ENCODE results near the gene ZFP57. TPM values are rescaled to one million over a fixed set of nuclear protein-coding genes. Genes with fewer than 3 reads are reported as not detected.

The ZFP57 gene
- total RNA-seq, 1 experiment from 2014 or later = not detected

GRCh38 chr6:29667158-29667557, 13.8 kb downstream of the ZFP57 start:
- Mint-ChIP-seq H3K36me3 (ENCODE audit: insufficient read depth, unreplicated experiment) (no peaks in the 10 kb centered on the region), H3K27me3 (ENCODE audit: insufficient read depth, unreplicated experiment) (peaks cover 7% of the 10 kb centered on the region), H3K4me1 (ENCODE audit: low read depth, unreplicated experiment) (no peaks in the 10 kb centered on the region), H3K4me3 (ENCODE audit: unreplicated experiment) (no peak overlapping the region), H3K27ac (ENCODE audit: unreplicated experiment) (no peak overlapping the region), H3K9me3 (ENCODE audit: unreplicated experiment) (no peaks in the 10 kb centered on the region)
- Histone ChIP-seq H3K27me3 (replicated peaks; ENCODE audit: control insufficient read depth, insufficient read depth, low read length) (no peaks in the 10 kb centered on the region), H3K4me3 (ENCODE audit: low read depth, low read length) (no peak overlapping the region), H3K4me1 (no peaks in the 10 kb centered on the region), H3K9me3 (no peaks in the 10 kb centered on the region), H3K36me3 (ENCODE audit: control insufficient read depth, insufficient read depth, low read length) (no peaks in the 10 kb centered on the region)
- BruUV-seq (replicated peaks) = no TSS peak
- no peak for TF ChIP-seq CTCF (IDR thresholded peaks at IDR 0.05; ENCODE audit: insufficient read depth in 1 of 2, low read depth in 1 of 2, low read length in 1 of 2, severe bottlenecking in 1 of 2, unreplicated experiment in 1 of 2)
- ChIA-PET POLR2A (no interaction called here), CTCF (interaction anchor here (2.7 kb wide), 1 partner anchor 17 kb away, joined by 9 read pairs; no protein-coding TSS in a partner anchor)
- no peak for DNase-seq
- intact Hi-C loops (cut with micrococcal nuclease; ENCODE audit: unreplicated experiment) = no loop called here

- Mint-ChIP-seq H3K27me3 (ENCODE audit: insufficient read depth, unreplicated experiment) (peaks cover 7% of the 10 kb centered on the region), H3K4me3 (ENCODE audit: unreplicated experiment) (no peak overlapping the region), H3K4me1 (ENCODE audit: low read depth, unreplicated experiment) (no peaks in the 10 kb centered on the region), H3K9me3 (ENCODE audit: unreplicated experiment) (no peaks in the 10 kb centered on the region), H3K27ac (ENCODE audit: unreplicated experiment) (no peak overlapping the region), H3K36me3 (ENCODE audit: insufficient read depth, unreplicated experiment) (no peaks in the 10 kb centered on the region)
- Histone ChIP-seq H3K4me3 (ENCODE audit: low read depth, low read length) (no peak overlapping the region), H3K9me3 (no peaks in the 10 kb centered on the region), H3K36me3 (ENCODE audit: control insufficient read depth, insufficient read depth, low read length) (no peaks in the 10 kb centered on the region), H3K27me3 (replicated peaks; ENCODE audit: control insufficient read depth, insufficient read depth, low read length) (no peaks in the 10 kb centered on the region), H3K4me1 (no peaks in the 10 kb centered on the region)
- ChIA-PET POLR2A (no interaction called here), CTCF (interaction anchor here (0.5 to 2.7 kb wide), 2 partner anchors 15 to 17 kb away, joined by 5 to 9 read pairs; no protein-coding TSS in a partner anchor)
- intact Hi-C loops (cut with micrococcal nuclease; ENCODE audit: unreplicated experiment) = no loop called here
- DNase-seq = no peak
- TF ChIP-seq CTCF (IDR thresholded peaks at IDR 0.05; ENCODE audit: insufficient read depth in 1 of 2, low read depth in 1 of 2, low read length in 1 of 2, severe bottlenecking in 1 of 2, unreplicated experiment in 1 of 2) = no peak
- no TSS peak for BruUV-seq (replicated peaks)
Measured at GRCh38 chr6:29666826-29667130, 14.2 kb downstream of the ZFP57 start.

- Mint-ChIP-seq H3K4me3 (ENCODE audit: unreplicated experiment) (no peak overlapping the region), H3K9me3 (ENCODE audit: unreplicated experiment) (no peaks in the 10 kb centered on the region), H3K27me3 (ENCODE audit: insufficient read depth, unreplicated experiment) (peaks cover 5% of the 10 kb centered on the region), H3K27ac (ENCODE audit: unreplicated experiment) (no peak overlapping the region), H3K36me3 (ENCODE audit: insufficient read depth, unreplicated experiment) (no peaks in the 10 kb centered on the region), H3K4me1 (ENCODE audit: low read depth, unreplicated experiment) (no peaks in the 10 kb centered on the region)
- no peaks in the 10 kb centered on the region for H3K4me1 ChIP-seq
- no peaks in the 10 kb centered on the region for H3K27me3 ChIP-seq (replicated peaks; ENCODE audit: control insufficient read depth, insufficient read depth, low read length)
- H3K9me3 ChIP-seq = no peaks in the 10 kb centered on the region
- ChIA-PET CTCF (interaction anchor here (0.5 to 2.7 kb wide), 2 partner anchors 16 kb away, joined by 5 to 9 read pairs; no protein-coding TSS in a partner anchor), POLR2A (no interaction called here)
- intact Hi-C loops (cut with micrococcal nuclease; ENCODE audit: unreplicated experiment) = no loop called here
- TF ChIP-seq CTCF (IDR thresholded peaks at IDR 0.05; ENCODE audit: insufficient read depth in 1 of 2, low read depth in 1 of 2, low read length in 1 of 2, severe bottlenecking in 1 of 2, unreplicated experiment in 1 of 2) = no peak
- H3K36me3 ChIP-seq (ENCODE audit: control insufficient read depth, insufficient read depth, low read length) = no peaks in the 10 kb centered on the region
- H3K4me3 ChIP-seq (ENCODE audit: low read depth, low read length) = no peak overlapping the region
- BruUV-seq (replicated peaks) = no TSS peak
- DNase-seq = no peak
Measured at GRCh38 chr6:29665942-29666825, 14.8 kb downstream of the ZFP57 start.

Data from Caco-2 (cell line).